Upper lobe of left lung (tissue), 6 donors: Measurements from ENCODE around the gene PKHD1. TPM values are rescaled to one million over a fixed set of nuclear protein-coding genes. Genes with fewer than 3 reads are reported as not detected.

ENCODE experiments used
- ATAC-seq, 2 donors: fragments of 200-7000 bp; cut with Tn5 transposase; one replicate each; pipeline ENCODE4 v1.9.1; 2022; ENCODE audit warnings: mild to moderate bottlenecking in 2 of 2, moderate library complexity in 2 of 2; ENCODE audit not compliant: low FRiP score in 2 of 2
- DNase-seq, 2 donors: peaks; one replicate each; pipeline ENCODE4 v3.0.0-alpha.2; 2019 to 2020
- H3K27ac ChIP-seq, 4 donors: fragments of 200-600 bp; sonication (generic); one replicate each; pipeline ENCODE4 v1.5.1; 2016 to 2019
- H3K27me3 ChIP-seq, 4 donors: fragments of 200-600 bp; sonication (generic); one replicate each; pipeline ENCODE4 v1.5.1; 2017 to 2019
- H3K36me3 ChIP-seq, 4 donors: fragments of 200-600 bp; sonication (generic); one replicate each; pipeline ENCODE4 v1.5.1; 2016 to 2019
- H3K4me1 ChIP-seq, 4 donors: fragments of 200-600 bp; sonication (generic); one replicate each; pipeline ENCODE4 v1.5.1; 2018 to 2019
- H3K4me3 ChIP-seq, 4 donors: fragments of 200-600 bp; sonication (generic); one replicate each; pipeline ENCODE4 v1.5.1; 2017 to 2019; ENCODE audit warnings: mild to moderate bottlenecking in 2 of 4, moderate library complexity in 1 of 4
- H3K9me3 ChIP-seq, 4 donors: fragments of 200-600 bp; sonication (generic); one replicate each; pipeline ENCODE4 v1.5.1; 2018 to 2019
- CTCF ChIP-seq, 6 experiments: fragments of 450-650 bp in 4 of 6; fragments of 200-600 bp in 2 of 6; sonication (generic) in 2 of 6; IDR thresholded peaks; one replicate each; pipeline ENCODE4 v1.5.1; 2016 to 2019; ENCODE audit warnings: antibody characterized with exemption in 6 of 6
- EP300 ChIP-seq, 4 donors: sonication (generic); formaldehyde crosslinking; IDR thresholded peaks; one replicate each; pipeline ENCODE4 v1.5.1; 2017; ENCODE audit warnings: antibody characterized with exemption in 4 of 4, control low read depth in 2 of 4
- POLR2A ChIP-seq, 4 donors: fragments of 450-650 bp; IDR thresholded peaks; one replicate each; pipeline ENCODE4 v1.5.1; 2016 to 2017; ENCODE audit warnings: antibody characterized with exemption in 4 of 4, mild to moderate bottlenecking in 2 of 4
- POLR2AphosphoS5 ChIP-seq, 2 donors: sonication (generic); formaldehyde crosslinking; IDR thresholded peaks; one replicate each; pipeline ENCODE4 v1.5.1; 2017; ENCODE audit warnings: antibody characterized with exemption in 2 of 2
- WGBS, 2 donors: methylation state at CpG; one replicate each; pipeline ENCODE4 v1.1.5; 2017 to 2018; 5-methylcytosine and 5-hydroxymethylcytosine counted together
- total RNA-seq, 6 donors: library from RNA; depleted of rRNA in 4 of 6; stranded (reverse); fragments of >200 nt in 4 of 6; gene quantifications; one replicate each; pipeline versions ENCODE4 v1.1.0 to v1.2.1, GENCODE V29; 2016 to 2021
- donor health status: DM: no; HTN: no; CAD: no; lungs with moderate emphysema.
- donor health status: DM: no; HTN: yes; CAD: no; lungs with severe emphysema.

Gene PKHD1, protein sequence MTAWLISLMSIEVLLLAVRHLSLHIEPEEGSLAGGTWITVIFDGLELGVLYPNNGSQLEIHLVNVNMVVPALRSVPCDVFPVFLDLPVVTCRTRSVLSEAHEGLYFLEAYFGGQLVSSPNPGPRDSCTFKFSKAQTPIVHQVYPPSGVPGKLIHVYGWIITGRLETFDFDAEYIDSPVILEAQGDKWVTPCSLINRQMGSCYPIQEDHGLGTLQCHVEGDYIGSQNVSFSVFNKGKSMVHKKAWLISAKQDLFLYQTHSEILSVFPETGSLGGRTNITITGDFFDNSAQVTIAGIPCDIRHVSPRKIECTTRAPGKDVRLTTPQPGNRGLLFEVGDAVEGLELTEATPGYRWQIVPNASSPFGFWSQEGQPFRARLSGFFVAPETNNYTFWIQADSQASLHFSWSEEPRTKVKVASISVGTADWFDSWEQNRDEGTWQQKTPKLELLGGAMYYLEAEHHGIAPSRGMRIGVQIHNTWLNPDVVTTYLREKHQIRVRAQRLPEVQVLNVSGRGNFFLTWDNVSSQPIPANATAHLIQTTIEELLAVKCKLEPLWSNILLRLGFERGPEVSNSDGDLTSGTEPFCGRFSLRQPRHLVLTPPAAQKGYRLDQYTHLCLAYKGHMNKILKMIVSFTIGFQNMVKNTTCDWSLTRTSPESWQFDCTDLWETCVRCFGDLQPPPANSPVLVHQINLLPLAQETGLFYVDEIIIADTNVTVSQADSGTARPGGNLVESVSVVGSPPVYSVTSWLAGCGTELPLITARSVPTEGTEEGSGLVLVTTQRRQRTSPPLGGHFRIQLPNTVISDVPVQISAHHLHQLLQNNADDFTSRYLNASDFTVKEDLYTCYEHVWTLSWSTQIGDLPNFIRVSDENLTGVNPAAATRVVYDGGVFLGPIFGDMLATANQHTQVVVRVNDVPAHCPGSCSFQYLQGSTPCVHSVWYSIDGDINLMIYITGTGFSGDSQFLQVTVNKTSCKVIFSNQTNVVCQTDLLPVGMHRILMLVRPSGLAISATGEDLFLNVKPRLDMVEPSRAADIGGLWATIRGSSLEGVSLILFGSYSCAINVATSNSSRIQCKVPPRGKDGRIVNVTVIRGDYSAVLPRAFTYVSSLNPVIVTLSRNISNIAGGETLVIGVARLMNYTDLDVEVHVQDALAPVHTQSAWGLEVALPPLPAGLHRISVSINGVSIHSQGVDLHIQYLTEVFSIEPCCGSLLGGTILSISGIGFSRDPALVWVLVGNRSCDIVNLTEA (N-terminal part only)
- 1 to 10 TPM in 1 of 6 donors, under 1 TPM in 5; 0.10 to 1.0 (median 0.34) TPM for total RNA-seq

DNA sequence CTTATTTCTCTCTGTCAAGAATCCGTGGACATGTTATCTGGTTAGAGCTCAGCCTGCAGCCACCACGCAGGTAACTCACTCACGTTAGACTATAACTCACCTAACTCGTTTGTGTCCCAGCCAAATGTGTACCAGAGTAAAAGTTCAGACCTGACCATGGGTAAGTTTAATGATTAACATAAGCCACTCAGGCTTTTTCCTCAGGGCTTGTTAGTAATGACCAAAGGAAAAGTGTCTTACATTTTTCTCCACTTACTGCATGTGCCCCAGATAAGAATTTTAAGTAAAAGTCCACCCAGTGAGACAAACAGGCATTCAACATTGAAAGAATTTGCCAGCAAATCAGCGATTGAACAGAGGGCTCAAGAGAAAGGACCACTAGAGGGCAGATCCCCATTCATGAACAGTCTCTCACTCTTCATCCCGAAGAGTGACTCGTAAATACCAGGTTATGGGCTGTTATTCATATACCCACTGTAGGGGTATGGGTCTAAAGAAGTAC, at the start of gene PKHD1:
Gene PKHD1, minus strand, starts transcription at position 116 of the 502 bp plus-strand sequence. CDS start 2,680 bp downstream, outside the sequence.
- DNase-seq (no peak), ATAC-seq (peak; percentile 26 to 74)
- H3K4me3 ChIP-seq: peak within 1 kb of the TSS in 1 of 4 donors; percentile 4
- H3K27me3 ChIP-seq: no peaks in the 10 kb centered on the region
- no peak within 1 kb of the TSS for H3K27ac ChIP-seq
- H3K36me3 ChIP-seq: no peaks in the 10 kb centered on the region
- H3K9me3 ChIP-seq: no peaks in the 10 kb centered on the region
- no peaks in the 10 kb centered on the region for H3K4me1 ChIP-seq
- 45% methylated on average over 7 of the region's 7 CpGs for WGBS, 2 donors
- TF ChIP-seq CTCF (IDR thresholded peaks at IDR 0.05): peak in 1 of 6 experiments; percentile 19
- no peak for TF ChIP-seq POLR2AphosphoS5 (IDR thresholded peaks at IDR 0.05)

GRCh38 chr6:52136934-52137467, 49.6 kb upstream of the PKHD1 start:
- no peak overlapping the region for H3K4me3 ChIP-seq
- 73 to 76% methylated on average over 12 of the region's 12 CpGs for WGBS, 2 donors
- H3K9me3 ChIP-seq: no peaks in the 10 kb centered on the region
- no peaks in the 10 kb centered on the region for H3K4me1 ChIP-seq
- DNase-seq: no peak
- no peak for TF ChIP-seq POLR2A (IDR thresholded peaks at IDR 0.05)
- TF ChIP-seq POLR2AphosphoS5 (IDR thresholded peaks at IDR 0.05): no peak
- TF ChIP-seq CTCF (IDR thresholded peaks at IDR 0.05): no peak
- H3K27me3 ChIP-seq: no peaks in the 10 kb centered on the region
- H3K27ac ChIP-seq: no peak overlapping the region
- no peak for ATAC-seq
- H3K36me3 ChIP-seq: no peaks in the 10 kb centered on the region

DNA sequence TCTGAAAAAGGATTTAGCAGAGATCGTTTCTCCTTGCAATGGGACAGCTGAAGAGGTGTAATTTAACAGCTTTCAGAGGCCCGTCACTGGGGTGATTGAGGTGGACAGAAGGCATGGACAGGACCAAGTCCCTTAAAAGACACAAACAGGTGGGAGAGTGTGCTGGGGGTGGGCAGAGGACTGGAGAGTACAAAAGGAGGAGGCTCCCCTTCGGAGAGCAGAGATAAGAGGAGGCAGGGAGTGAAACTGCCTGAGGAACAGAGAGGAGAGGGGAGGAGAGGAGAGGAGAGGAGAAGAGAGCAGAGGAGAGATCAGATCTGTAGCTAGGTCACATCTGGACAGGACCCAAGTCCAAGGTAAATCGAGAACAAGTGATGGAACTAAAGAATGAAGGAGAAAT, 48.6 kb upstream of the PKHD1 start:
- DNase-seq (no peak), ATAC-seq (no peak)
- Histone ChIP-seq H3K4me1 (no peaks in the 10 kb centered on the region), H3K36me3 (no peaks in the 10 kb centered on the region), H3K9me3 (no peaks in the 10 kb centered on the region), H3K27ac (no peak overlapping the region), H3K27me3 (no peaks in the 10 kb centered on the region), H3K4me3 (no peak overlapping the region)
- WGBS, 2 donors: 70 to 75% methylated on average over 4 of the region's 4 CpGs
- no peak for TF ChIP-seq POLR2AphosphoS5 (IDR thresholded peaks at IDR 0.05)
- TF ChIP-seq EP300 (IDR thresholded peaks at IDR 0.05): no peak
- no peak for TF ChIP-seq CTCF (IDR thresholded peaks at IDR 0.05)
- TF ChIP-seq POLR2A (IDR thresholded peaks at IDR 0.05): no peak

DNA sequence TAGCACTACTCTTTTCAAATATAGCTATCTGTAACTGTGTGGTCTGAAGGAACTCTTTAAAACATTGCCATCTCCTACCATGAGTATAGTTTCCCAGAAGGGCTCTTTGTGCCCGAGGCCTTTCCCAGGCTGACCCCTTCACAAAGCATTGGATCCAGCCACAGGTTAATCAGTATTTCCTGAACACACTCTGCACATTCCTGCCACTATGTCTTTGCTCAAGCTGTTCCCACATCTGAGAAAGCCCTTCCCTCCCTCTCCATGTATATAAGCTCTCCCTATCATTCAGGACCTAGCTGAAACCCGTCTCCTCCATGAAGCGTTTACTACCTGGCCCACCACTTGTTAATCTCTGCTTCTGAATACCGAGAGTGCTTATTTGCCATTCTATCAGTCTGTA, 47.8 kb upstream of the PKHD1 start:
- no peaks in the 10 kb centered on the region for H3K27me3 ChIP-seq
- H3K9me3 ChIP-seq: no peaks in the 10 kb centered on the region
- no peak overlapping the region for H3K4me3 ChIP-seq
- no peak for ATAC-seq
- no peak for TF ChIP-seq EP300 (IDR thresholded peaks at IDR 0.05)
- no peak for TF ChIP-seq CTCF (IDR thresholded peaks at IDR 0.05)
- no peak for TF ChIP-seq POLR2AphosphoS5 (IDR thresholded peaks at IDR 0.05)
- no peak for TF ChIP-seq POLR2A (IDR thresholded peaks at IDR 0.05)
- no peaks in the 10 kb centered on the region for H3K4me1 ChIP-seq
- DNase-seq: no peak
- H3K27ac ChIP-seq: no peak overlapping the region
- WGBS, 2 donors: 86 to 88% methylated on average over 4 of the region's 4 CpGs
- no peaks in the 10 kb centered on the region for H3K36me3 ChIP-seq
